OCI-LY3 (cell line): ENCODE data around the gene PLEKHA7.

ENCODE experiments used
- H2AFZ ChIP-seq: fragments of 200-600, 300-600 bp; shearing (Covaris generic); 2 replicates; pipeline ENCODE4 v1.6.0; 2014; ENCODE audit warnings: antibody characterized with exemption, low read depth, low read length
- H3K27ac ChIP-seq: fragments of 200-600, 300-600 bp; sonication (generic); 2 replicates; pipeline ENCODE4 v1.5.1; 2014; ENCODE audit warnings: mild to moderate bottlenecking, low read length, moderate library complexity, mixed read lengths
- H3K27me3 ChIP-seq: fragments of 200-600, 300-600 bp; sonication (generic); 2 replicates; pipeline ENCODE4 v1.6.1; 2014; ENCODE audit warnings: low read depth, low read length, mixed read lengths
- H3K36me3 ChIP-seq: fragments of 200-600, 300-600 bp; sonication (generic); replicated peaks from 2 replicates; pipeline ENCODE3; 2014; ENCODE audit warnings: low read depth, low read length, mixed read lengths
- H3K4me1 ChIP-seq: fragments of 300-600, 200-600 bp; sonication (generic); 2 replicates; pipeline ENCODE4 v1.6.1; 2014; ENCODE audit warnings: low read length, mixed read lengths
- H3K4me2 ChIP-seq: fragments of 200-600, 300-600 bp; sonication (generic); 2 replicates; pipeline ENCODE4 v1.6.1; 2014; ENCODE audit warnings: low read length, mixed read lengths
- H3K4me3 ChIP-seq: fragments of 300-600, 200-600 bp; sonication (generic); 2 replicates; pipeline ENCODE4 v1.5.1; 2014; ENCODE audit warnings: antibody characterized with exemption, mild to moderate bottlenecking, low read length, moderate library complexity
- H3K79me2 ChIP-seq: fragments of 300-600, 200-600 bp; shearing (Covaris generic); 2 replicates; pipeline ENCODE4 v1.6.1; 2014; ENCODE audit warnings: mild to moderate bottlenecking, low read length, mixed read lengths
- H3K9ac ChIP-seq: fragments of 300-600, 200-600 bp; shearing (Covaris generic); 2 replicates; pipeline ENCODE4 v1.6.0; 2014; ENCODE audit warnings: mild to moderate bottlenecking, low read length, moderate library complexity
- H3K9me3 ChIP-seq: fragments of 200-600, 300-600 bp; shearing (Covaris generic); 2 replicates; pipeline ENCODE4 v1.6.1; 2014; ENCODE audit warnings: low read length, mixed read lengths; ENCODE audit not compliant: insufficient read depth
- H4K20me1 ChIP-seq: fragments of 200-600, 300-600 bp; sonication (generic); 2 replicates; pipeline ENCODE4 v1.6.1; 2016; ENCODE audit warnings: low read length, mixed read lengths; ENCODE audit not compliant: insufficient read depth
- EZH2phosphoT487 ChIP-seq: fragments of 200-600 bp; shearing (Covaris generic); IDR thresholded peaks from 2 replicates; pipeline ENCODE4 v1.6.1; 2018; ENCODE audit warnings: antibody characterized with exemption, mixed run types, low read depth
- TF ChIP-seq, protein P1 (sequence below): fragments of 200-600, 300-600 bp; sonication (generic); IDR thresholded peaks from 2 replicates; pipeline ENCODE4 v1.5.1; 2014; ENCODE audit warnings: antibody characterized with exemption, low read length, low read depth

Gene PLEKHA7

DNA sequence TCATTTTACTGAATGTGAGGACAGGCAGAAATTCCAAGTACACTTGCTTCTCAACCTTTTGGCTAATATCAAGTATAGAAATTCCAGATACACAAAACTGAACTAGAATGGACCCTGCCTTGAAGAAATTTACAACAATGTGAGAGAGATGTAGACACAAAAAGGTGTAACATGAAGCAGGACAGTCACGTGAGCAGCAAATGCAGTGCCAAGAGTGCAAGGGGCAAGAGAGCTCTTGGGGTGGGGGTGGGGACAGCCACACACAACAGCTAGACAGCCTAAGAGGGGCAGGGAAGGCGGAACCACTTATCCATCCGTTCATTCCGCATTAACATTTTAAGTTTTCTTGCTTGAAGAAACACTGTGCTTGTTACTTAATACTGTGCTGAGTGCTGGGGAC, 28.9 kb downstream of the PLEKHA7 start:
- H3K27ac ChIP-seq, result no peak overlapping the region
- H3K9ac ChIP-seq, result no peak overlapping the region
- H4K20me1 ChIP-seq, result no peaks in the 10 kb centered on the region
- H3K36me3 ChIP-seq, result no peaks in the 10 kb centered on the region
- no peaks in the 10 kb centered on the region for H3K9me3 ChIP-seq
- no peaks in the 10 kb centered on the region for H3K27me3 ChIP-seq
- no peak overlapping the region for H2AFZ ChIP-seq
- no peak overlapping the region for H3K4me3 ChIP-seq
- no peak for TF ChIP-seq EZH2phosphoT487
- TF ChIP-seq, protein P1, sequence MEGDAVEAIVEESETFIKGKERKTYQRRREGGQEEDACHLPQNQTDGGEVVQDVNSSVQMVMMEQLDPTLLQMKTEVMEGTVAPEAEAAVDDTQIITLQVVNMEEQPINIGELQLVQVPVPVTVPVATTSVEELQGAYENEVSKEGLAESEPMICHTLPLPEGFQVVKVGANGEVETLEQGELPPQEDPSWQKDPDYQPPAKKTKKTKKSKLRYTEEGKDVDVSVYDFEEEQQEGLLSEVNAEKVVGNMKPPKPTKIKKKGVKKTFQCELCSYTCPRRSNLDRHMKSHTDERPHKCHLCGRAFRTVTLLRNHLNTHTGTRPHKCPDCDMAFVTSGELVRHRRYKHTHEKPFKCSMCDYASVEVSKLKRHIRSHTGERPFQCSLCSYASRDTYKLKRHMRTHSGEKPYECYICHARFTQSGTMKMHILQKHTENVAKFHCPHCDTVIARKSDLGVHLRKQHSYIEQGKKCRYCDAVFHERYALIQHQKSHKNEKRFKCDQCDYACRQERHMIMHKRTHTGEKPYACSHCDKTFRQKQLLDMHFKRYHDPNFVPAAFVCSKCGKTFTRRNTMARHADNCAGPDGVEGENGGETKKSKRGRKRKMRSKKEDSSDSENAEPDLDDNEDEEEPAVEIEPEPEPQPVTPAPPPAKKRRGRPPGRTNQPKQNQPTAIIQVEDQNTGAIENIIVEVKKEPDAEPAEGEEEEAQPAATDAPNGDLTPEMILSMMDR, result no peak
- H3K79me2 ChIP-seq, result no peaks in the 10 kb centered on the region
- H3K4me1 ChIP-seq, result peaks cover 21% of the 10 kb centered on the region
- H3K4me2 ChIP-seq, result no peak overlapping the region

DNA sequence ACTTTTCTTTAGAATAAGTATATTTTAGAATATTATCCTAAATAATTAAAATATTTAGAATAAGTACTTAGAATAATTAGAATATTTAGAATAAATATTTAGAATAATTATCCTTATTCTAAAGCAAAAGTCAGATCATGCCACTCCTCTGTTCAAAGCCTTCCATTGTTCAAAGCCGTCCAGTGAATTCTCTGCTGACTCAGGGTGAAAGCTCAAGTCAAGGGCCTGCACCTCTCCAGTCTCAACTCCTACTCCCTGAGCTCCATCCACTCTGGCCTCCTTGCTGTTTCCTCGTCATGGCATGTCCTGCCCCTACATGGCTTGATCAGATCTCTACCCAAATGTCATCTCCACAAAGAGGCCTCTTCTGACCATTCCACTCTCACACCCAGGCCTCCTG, 30.0 kb downstream of the PLEKHA7 start:
- Histone ChIP-seq H3K36me3 (no peaks in the 10 kb centered on the region), H3K4me1 (peaks cover 21% of the 10 kb centered on the region), H3K27me3 (no peaks in the 10 kb centered on the region), H3K9ac (no peak overlapping the region), H3K4me2 (no peak overlapping the region), H3K4me3 (no peak overlapping the region), H4K20me1 (no peaks in the 10 kb centered on the region), H3K79me2 (no peaks in the 10 kb centered on the region), H3K27ac (no peak overlapping the region), H2AFZ (no peak overlapping the region), H3K9me3 (no peaks in the 10 kb centered on the region)
- no peak for TF ChIP-seq EZH2phosphoT487
- TF ChIP-seq, protein P1, result no peak

DNA sequence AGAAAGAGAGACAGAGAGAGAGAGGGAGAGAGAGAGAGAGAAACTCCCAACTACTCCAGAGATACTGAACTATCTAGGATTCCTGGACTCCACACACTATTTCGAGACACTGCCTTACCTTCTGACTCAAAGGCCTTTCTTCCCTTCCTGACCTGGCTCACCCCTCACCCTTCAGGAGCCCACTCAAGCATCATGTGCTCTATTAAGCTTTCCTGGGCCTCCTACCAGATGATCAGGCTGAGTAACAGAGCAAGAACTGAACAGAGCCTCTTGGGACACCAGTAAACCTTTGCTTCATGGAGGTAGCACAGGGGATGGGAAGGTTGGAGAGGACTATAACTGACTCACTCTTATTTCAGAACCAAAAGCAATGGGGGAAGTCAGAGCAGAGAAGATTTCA, 31.4 kb downstream of the PLEKHA7 start:
- H3K4me1 ChIP-seq, result peaks cover 21% of the 10 kb centered on the region
- no peak overlapping the region for H3K9ac ChIP-seq
- no peak overlapping the region; the same call in 1 of the 2 replicates for H2AFZ ChIP-seq
- H3K9me3 ChIP-seq, result no peaks in the 10 kb centered on the region
- no peaks in the 10 kb centered on the region for H3K79me2 ChIP-seq
- no peaks in the 10 kb centered on the region for H4K20me1 ChIP-seq
- no peak for TF ChIP-seq EZH2phosphoT487
- TF ChIP-seq, protein P1, result no peak
- no peaks in the 10 kb centered on the region for H3K27me3 ChIP-seq
- no peaks in the 10 kb centered on the region for H3K36me3 ChIP-seq
- H3K4me3 ChIP-seq, result no peak overlapping the region
- no peak overlapping the region for H3K27ac ChIP-seq
- no peak overlapping the region for H3K4me2 ChIP-seq

DNA sequence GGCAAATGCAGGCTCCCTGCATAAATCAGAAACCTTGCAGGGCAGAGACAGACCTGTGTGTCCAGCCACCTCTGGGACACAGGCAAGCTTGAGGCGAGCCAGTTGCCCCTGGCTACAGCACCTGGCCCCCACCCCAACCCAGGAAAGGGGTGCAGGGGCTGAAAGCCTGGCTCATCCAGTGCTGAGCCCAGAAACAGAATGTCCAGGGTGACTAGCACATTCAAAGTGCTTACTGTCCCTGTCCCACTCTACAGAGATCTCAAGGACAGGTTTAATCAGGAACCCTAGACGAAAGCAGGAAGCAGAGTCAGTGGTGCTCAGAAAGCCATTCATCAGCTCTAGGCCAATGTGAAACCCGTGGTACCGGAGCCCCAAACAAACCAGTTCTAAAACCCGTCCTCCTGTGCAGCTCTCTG, 31.9 kb downstream of the PLEKHA7 start:
- Histone ChIP-seq H3K4me2 (no peak overlapping the region), H3K4me1 (peaks cover 17% of the 10 kb centered on the region), H4K20me1 (no peaks in the 10 kb centered on the region), H3K27me3 (no peaks in the 10 kb centered on the region), H3K79me2 (no peaks in the 10 kb centered on the region), H3K9ac (no peak overlapping the region), H3K9me3 (no peaks in the 10 kb centered on the region), H3K4me3 (no peak overlapping the region), H3K36me3 (no peaks in the 10 kb centered on the region), H3K27ac (no peak overlapping the region), H2AFZ (no peak overlapping the region)
- no peak for TF ChIP-seq EZH2phosphoT487
- TF ChIP-seq, protein P1, result no peak
